GM19372 (cell line): ENCODE measurements around the gene EPHB1.
"Not testable (repeated sequence)": the region's sequence is repeated elsewhere in the genome, so short reads cannot be mapped to it uniquely, and the experiment has no call there.

ENCODE experiments used
- ATAC-seq: cut with Tn5 transposase; IDR thresholded peaks from one replicate; pipeline ENCODE4 v1.9.1; 2021; ENCODE audit warnings: mild to moderate bottlenecking, low read depth, moderate library complexity; ENCODE audit not compliant: unreplicated experiment

Gene EPHB1

GRCh38 chr3:134985864-134986715 lies 191.0 kb downstream of the EPHB1 start:
- ATAC-seq = no peak

GRCh38 chr3:134988666-134989065 lies 193.6 kb downstream of the EPHB1 start:
- ATAC-seq = no peak

- no peak for ATAC-seq
Measured at GRCh38 chr3:134991003-134991402, 195.9 kb downstream of the EPHB1 start.

GRCh38 chr3:134991472-134992010 lies 196.5 kb downstream of the EPHB1 start:
- ATAC-seq = no peak

GRCh38 chr3:134992180-134992579 lies 197.1 kb downstream of the EPHB1 start:
- no peak for ATAC-seq

- ATAC-seq = no peak
Measured at GRCh38 chr3:134992586-134992985, 197.5 kb downstream of the EPHB1 start.

- no peak for ATAC-seq
Measured at GRCh38 chr3:134993011-134993410, 198.0 kb downstream of the EPHB1 start.

- ATAC-seq = no peak
Measured at GRCh38 chr3:134998158-134998557, 203.1 kb downstream of the EPHB1 start.

- ATAC-seq = no peak
Measured at GRCh38 chr3:134998855-134999254, 203.8 kb downstream of the EPHB1 start.

GRCh38 chr3:135000465-135000864 lies 205.4 kb downstream of the EPHB1 start:
- ATAC-seq = no peak

- ATAC-seq = not testable (repeated sequence)
Measured at GRCh38 chr3:135005616-135006015, 210.6 kb downstream of the EPHB1 start.

GRCh38 chr3:135007607-135008006 lies 212.5 kb downstream of the EPHB1 start:
- no peak for ATAC-seq

GRCh38 chr3:135008326-135008725 lies 213.3 kb downstream of the EPHB1 start:
- ATAC-seq = no peak

- no peak for ATAC-seq
Measured at GRCh38 chr3:135009014-135009413, 214.0 kb downstream of the EPHB1 start.

- no peak for ATAC-seq
Measured at GRCh38 chr3:135012101-135012500, 217.0 kb downstream of the EPHB1 start.

GRCh38 chr3:135013206-135013605 lies 218.1 kb downstream of the EPHB1 start:
- ATAC-seq = no peak

- ATAC-seq = no peak
Measured at GRCh38 chr3:135014566-135014965, 219.5 kb downstream of the EPHB1 start.

- no peak for ATAC-seq
Measured at GRCh38 chr3:135017003-135017893, 222.2 kb downstream of the EPHB1 start.

GRCh38 chr3:135018149-135018923 lies 223.3 kb downstream of the EPHB1 start:
- ATAC-seq = peak; percentile 93

- no peak for ATAC-seq
Measured at GRCh38 chr3:135020181-135020580, 225.1 kb downstream of the EPHB1 start.
